HCT116 (cell line): ENCODE results near the gene SULT1B1. TPM values are rescaled to one million over a fixed set of nuclear protein-coding genes. Genes with fewer than 3 reads are reported as not detected.

Experiments
- ATAC-seq: fragments of 200-7000 bp; cut with Tn5 transposase; 2 replicates; pipeline ENCODE4 v1.9.1; 2020; ENCODE audit warnings: mild to moderate bottlenecking, moderate library complexity
- BruUV-seq: library from RNA; stranded (reverse); fragments of 400-500 nt; replicated peaks from 2 replicates; lab custom pipeline; 2021; lab: Mats Ljungman, UMichigan
- CTCF ChIA-PET: fragments of 300-600 bp; sonication (Branson Sonifier 250); formaldehyde crosslinking; loops from one replicate; lab custom pipeline; 2021; ENCODE audit warnings: antibody characterized with exemption; lab: Charles Lee
- POLR2A ChIA-PET: fragments of 300-600, 350-600 bp; sonication (Branson Sonifier 250); formaldehyde crosslinking; loops from one replicate; lab custom pipeline; 2021; ENCODE audit warnings: antibody characterized with exemption; lab: Charles Lee
- RAD21 ChIA-PET, 2 experiments: fragments of 300-600 bp; sonication (Branson Sonifier 250); formaldehyde crosslinking; loops; one replicate each; lab custom pipeline; 2023; ENCODE audit warnings: low total read pairs in 2 of 2; ENCODE audit not compliant: uncharacterized antibody in 2 of 2, unreplicated experiment in 2 of 2, low non-redundant PET in 1 of 2; lab: Charles Lee
- DNase-seq: peaks from one replicate; pipeline ENCODE4 v3.0.0-alpha.2; 2010; ENCODE audit warnings: low read depth, low spot score
- H2AFZ ChIP-seq: fragments of 200-600 bp; shearing (Covaris generic), sonication (generic); 2 replicates; pipeline ENCODE4 v1.6.1; 2017; ENCODE audit warnings: low read depth, mixed run types, mixed read lengths, antibody characterized with exemption, low read length; ENCODE audit not compliant: poor library complexity, severe bottlenecking
- H3K27ac ChIP-seq: 2 replicates; pipeline ENCODE4 v1.5.1; 2012; ENCODE audit warnings: low read depth, low read length
- H3K27me3 ChIP-seq: fragments of 200-600 bp; sonication (generic); 2 replicates; pipeline ENCODE4 v1.6.1; 2016; ENCODE audit warnings: mixed run types, low read length, mixed read lengths; ENCODE audit not compliant: insufficient read depth
- H3K36me3 ChIP-seq, 2 experiments: fragments of 200-500 bp in 1 of 2; fragments of 200-600 bp in 1 of 2; sonication (Bioruptor generic) in 1 of 2; sonication (generic) in 1 of 2; 2 replicates each; pipeline versions ENCODE4 v1.5.1 to v1.6.1; 2014 to 2016; ENCODE audit warnings: low read length in 2 of 2, inconsistent platforms in 1 of 2, mixed read lengths in 1 of 2, mixed run types in 1 of 2; ENCODE audit not compliant: insufficient read depth in 2 of 2, control insufficient read depth in 1 of 2
- H3K4me1 ChIP-seq, 2 experiments: fragments of 200-600 bp in 1 of 2; sonication (generic) in 1 of 2; 2 replicates each; pipeline versions ENCODE4 v1.5.1 to v1.6.1; 2012 to 2017; ENCODE audit warnings: low read length in 2 of 2, inconsistent platforms in 1 of 2, mild to moderate bottlenecking in 1 of 2, mixed read lengths in 1 of 2, mixed run types in 1 of 2, moderate library complexity in 1 of 2; ENCODE audit not compliant: insufficient read depth in 2 of 2, control insufficient read depth in 1 of 2
- H3K4me2 ChIP-seq: fragments of 200-600 bp; sonication (generic); 2 replicates; pipeline ENCODE4 v1.6.1; 2017; ENCODE audit warnings: mixed run types, low read length, mixed read lengths
- H3K4me3 ChIP-seq, 2 experiments: fragments of 200-600 bp in 1 of 2; sonication (generic) in 1 of 2; replicated peaks in 1 of 2; 2 replicates each; pipeline ENCODE4 v1.5.1; 2011 to 2016; ENCODE audit warnings: low read length in 2 of 2, control low read depth in 1 of 2, low read depth in 1 of 2, mild to moderate bottlenecking in 1 of 2, mixed read lengths in 1 of 2, mixed run types in 1 of 2
- H3K79me2 ChIP-seq: fragments of 200-600 bp; sonication (generic); 2 replicates; pipeline ENCODE4 v1.6.1; 2017; ENCODE audit warnings: mild to moderate bottlenecking, mixed run types, low read length, moderate library complexity, mixed read lengths; ENCODE audit not compliant: insufficient read depth
- H3K9ac ChIP-seq: fragments of 200-600 bp; sonication (generic); 2 replicates; pipeline ENCODE4 v1.6.1; 2016; ENCODE audit warnings: low read length, mixed read lengths
- H3K9me2 ChIP-seq: fragments of 200-600 bp; sonication (generic), shearing (Covaris generic); 2 replicates; pipeline ENCODE4 v1.6.1; 2017; ENCODE audit warnings: mixed run types, mild to moderate bottlenecking, moderate library complexity; ENCODE audit not compliant: insufficient read depth
- H3K9me3 ChIP-seq, 2 experiments: fragments of 200-500 bp in 1 of 2; fragments of 200-600 bp in 1 of 2; sonication (Bioruptor generic) in 1 of 2; sonication (generic) in 1 of 2; 2 replicates each; pipeline ENCODE4 v1.6.1; 2014 to 2017; ENCODE audit warnings: low read length in 2 of 2, mixed read lengths in 2 of 2, inconsistent platforms in 1 of 2, low read depth in 1 of 2, mild to moderate bottlenecking in 1 of 2, mixed run types in 1 of 2, moderate library complexity in 1 of 2; ENCODE audit not compliant: control insufficient read depth in 1 of 2, insufficient read depth in 1 of 2
- H4K20me1 ChIP-seq: fragments of 200-600 bp; sonication (generic), shearing (Covaris generic); 2 replicates; pipeline ENCODE4 v1.6.1; 2017; ENCODE audit warnings: mixed run types, mild to moderate bottlenecking, moderate library complexity; ENCODE audit not compliant: insufficient read depth
- ATF3 ChIP-seq: IDR thresholded peaks from 2 replicates; pipeline ENCODE4 v1.6.1; 2012
- CEBPB ChIP-seq: IDR thresholded peaks from 2 replicates; pipeline ENCODE4 v1.6.1; 2012; ENCODE audit warnings: low read depth
- ELF1 ChIP-seq: IDR thresholded peaks from 2 replicates; pipeline ENCODE4 v1.6.1; 2012; ENCODE audit warnings: low read depth, borderline replicate concordance
- EZH2 ChIP-seq: fragments of 200-600 bp; sonication (generic); IDR thresholded peaks from 2 replicates; pipeline ENCODE4 v1.6.1; 2017; ENCODE audit warnings: antibody characterized with exemption, mixed run types
- EZH2phosphoT487 ChIP-seq: fragments of 200-600 bp; IDR thresholded peaks from 2 replicates; pipeline ENCODE4 v1.6.1; 2018; ENCODE audit warnings: antibody characterized with exemption, borderline replicate concordance
- FOSL1 ChIP-seq: IDR thresholded peaks from 2 replicates; pipeline ENCODE4 v1.6.1; 2012; ENCODE audit warnings: low read depth
- JUND ChIP-seq: IDR thresholded peaks from 2 replicates; pipeline ENCODE4 v1.6.1; 2012
- POLR2A ChIP-seq: IDR thresholded peaks from 2 replicates; pipeline ENCODE4 v1.7.0; 2011; ENCODE audit warnings: borderline replicate concordance; ENCODE audit not compliant: insufficient read depth, insufficient read length; ENCODE audit errors: extremely low read depth
- POLR2AphosphoS5 ChIP-seq: IDR thresholded peaks from 2 replicates; pipeline ENCODE4 v1.6.1; 2011; ENCODE audit warnings: mild to moderate bottlenecking, low read depth, low read length, moderate library complexity
- RAD21 ChIP-seq: IDR thresholded peaks from 2 replicates; pipeline ENCODE4 v1.6.1; 2012; ENCODE audit warnings: low read depth, mild to moderate bottlenecking
- SIN3A ChIP-seq: IDR thresholded peaks from 2 replicates; pipeline ENCODE4 v1.6.1; 2012; ENCODE audit warnings: low read depth
- SP1 ChIP-seq: IDR thresholded peaks from 2 replicates; pipeline ENCODE4 v1.6.1; 2012; ENCODE audit warnings: low read depth
- SRF ChIP-seq: IDR thresholded peaks from 2 replicates; pipeline ENCODE4 v1.6.1; 2012; ENCODE audit warnings: low read depth
- YY1 ChIP-seq: IDR thresholded peaks from 2 replicates; pipeline ENCODE4 v1.6.1; 2011; ENCODE audit warnings: low read length, low read depth, moderate library complexity, mild to moderate bottlenecking; ENCODE audit not compliant: insufficient replicate concordance; ENCODE audit errors: extremely low read depth
- ZBTB33 ChIP-seq: IDR thresholded peaks from 2 replicates; pipeline ENCODE4 v1.6.1; 2011; ENCODE audit warnings: mild to moderate bottlenecking, low read length, moderate library complexity; ENCODE audit not compliant: insufficient replicate concordance; ENCODE audit errors: extremely low read depth
- ZFX ChIP-seq: fragments of 450-650 bp; IDR thresholded peaks from 2 replicates; pipeline ENCODE4 v1.6.1; 2017
- ZNF274 ChIP-seq: fragments of 200-500 bp; sonication (Bioruptor generic); IDR thresholded peaks from 2 replicates; pipeline ENCODE4 v1.6.1; 2014; ENCODE audit warnings: mild to moderate bottlenecking, low read depth, low read length, inconsistent platforms
- intact Hi-C: fragments of 100-400 bp; cut with micrococcal nuclease; formaldehyde crosslinking; loops from 2 replicates; pipeline ENCODE4 v1.10.0; 2022
- total RNA-seq: library from RNA; stranded (reverse); gene quantifications from one replicate; pipeline ENCODE4 v1.2.1, GENCODE V29; 2021; ENCODE audit not compliant: unreplicated experiment
- TF ChIP-seq, protein P1 (sequence below): IDR thresholded peaks from 2 replicates; pipeline ENCODE4 v1.6.1; 2012
- TF ChIP-seq, protein P2 (sequence below), 3 experiments: fragments of 200-600 bp in 1 of 3; sonication (generic) in 1 of 3; IDR thresholded peaks in 2 of 3; conservative IDR thresholded peaks in 1 of 3; 2 replicates each; pipeline ENCODE4 v1.5.1; 2012 to 2017; ENCODE audit warnings: low read depth in 2 of 3, low read length in 2 of 3, antibody characterized with exemption in 1 of 3, borderline replicate concordance in 1 of 3, control low read depth in 1 of 3, mild to moderate bottlenecking in 1 of 3, mixed read lengths in 1 of 3, mixed run types in 1 of 3, moderate library complexity in 1 of 3; ENCODE audit not compliant: insufficient read depth in 1 of 3

SULT1B1 gene
- total RNA-seq, 1 experiment from 2014 or later: 0.10 TPM

DNA sequence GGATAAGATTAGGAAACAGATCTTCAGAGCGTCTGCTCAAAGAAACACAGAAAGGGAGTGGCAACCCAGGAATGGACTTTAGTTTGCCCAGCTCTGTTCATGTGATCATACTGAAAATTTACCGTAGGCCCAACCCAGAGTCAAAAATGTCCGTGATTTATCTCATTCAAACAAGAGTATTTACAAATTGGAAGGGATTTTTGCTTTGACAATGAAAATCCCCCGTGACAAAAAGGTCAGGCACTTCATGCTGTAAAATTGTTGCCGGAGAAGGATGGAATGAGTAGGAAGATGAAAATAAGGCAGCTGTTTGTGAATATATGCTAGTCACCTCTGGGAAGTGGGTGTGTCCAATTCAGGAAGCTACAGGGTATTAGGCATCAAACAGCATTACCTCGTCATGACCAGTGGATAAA lies 1.2 kb downstream of the SULT1B1 start:
- ChIA-PET CTCF (no interaction called here), POLR2A (no interaction called here), RAD21 (no interaction called here)
- H4K20me1 ChIP-seq: no peaks in the 10 kb centered on the region
- no peak for DNase-seq
- H3K79me2 ChIP-seq: no peaks in the 10 kb centered on the region
- no peak overlapping the region for H3K27ac ChIP-seq
- H3K36me3 ChIP-seq: no peaks in the 10 kb centered on the region
- ATAC-seq: no peak
- intact Hi-C loops: no loop called here
- no peak overlapping the region for H3K4me3 ChIP-seq
- no peak overlapping the region for H3K9ac ChIP-seq
- H3K4me2 ChIP-seq: no peak overlapping the region
- peak overlapping the region; percentile 41 for H2AFZ ChIP-seq
- BruUV-seq: no TSS peak
- H3K27me3 ChIP-seq: no peaks in the 10 kb centered on the region
- TF ChIP-seq EZH2 (no peak), POLR2A (no peak), SP1 (no peak), SRF (no peak), ZFX (no peak), FOSL1 (no peak), ZBTB33 (no peak), ATF3 (no peak), JUND (no peak), ZNF274 (no peak), ELF1 (no peak), POLR2AphosphoS5 (no peak), YY1 (no peak), EZH2phosphoT487 (no peak), RAD21 (no peak), CEBPB (no peak), SIN3A (no peak)
- TF ChIP-seq, protein P1, sequence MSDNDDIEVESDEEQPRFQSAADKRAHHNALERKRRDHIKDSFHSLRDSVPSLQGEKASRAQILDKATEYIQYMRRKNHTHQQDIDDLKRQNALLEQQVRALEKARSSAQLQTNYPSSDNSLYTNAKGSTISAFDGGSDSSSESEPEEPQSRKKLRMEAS: no peak
- TF ChIP-seq, protein P2, sequence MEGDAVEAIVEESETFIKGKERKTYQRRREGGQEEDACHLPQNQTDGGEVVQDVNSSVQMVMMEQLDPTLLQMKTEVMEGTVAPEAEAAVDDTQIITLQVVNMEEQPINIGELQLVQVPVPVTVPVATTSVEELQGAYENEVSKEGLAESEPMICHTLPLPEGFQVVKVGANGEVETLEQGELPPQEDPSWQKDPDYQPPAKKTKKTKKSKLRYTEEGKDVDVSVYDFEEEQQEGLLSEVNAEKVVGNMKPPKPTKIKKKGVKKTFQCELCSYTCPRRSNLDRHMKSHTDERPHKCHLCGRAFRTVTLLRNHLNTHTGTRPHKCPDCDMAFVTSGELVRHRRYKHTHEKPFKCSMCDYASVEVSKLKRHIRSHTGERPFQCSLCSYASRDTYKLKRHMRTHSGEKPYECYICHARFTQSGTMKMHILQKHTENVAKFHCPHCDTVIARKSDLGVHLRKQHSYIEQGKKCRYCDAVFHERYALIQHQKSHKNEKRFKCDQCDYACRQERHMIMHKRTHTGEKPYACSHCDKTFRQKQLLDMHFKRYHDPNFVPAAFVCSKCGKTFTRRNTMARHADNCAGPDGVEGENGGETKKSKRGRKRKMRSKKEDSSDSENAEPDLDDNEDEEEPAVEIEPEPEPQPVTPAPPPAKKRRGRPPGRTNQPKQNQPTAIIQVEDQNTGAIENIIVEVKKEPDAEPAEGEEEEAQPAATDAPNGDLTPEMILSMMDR (IDR thresholded peaks at IDR 0.05 in 2 of 3, conservative IDR thresholded peaks at IDR 0.05 in 1 of 3; ENCODE audit: borderline replicate concordance in 1 of 3, insufficient read depth in 1 of 3, low read depth in 2 of 3, low read length in 2 of 3): no peak
- no peaks in the 10 kb centered on the region for H3K4me1 ChIP-seq
- peaks cover 4% of the 10 kb centered on the region; the same call in 1 of the 2 replicates for H3K9me2 ChIP-seq
- H3K9me3 ChIP-seq: no peaks in the 10 kb centered on the region
